ENCODE results near the gene SFTPA1. TPM values are rescaled to one million over a fixed set of nuclear protein-coding genes. Genes with fewer than 3 reads are reported as not detected.

SFTPA1 gene
- total and polyA plus RNA-seq, 9 of the 15 experiments (the other 6 are each of a cell fraction or from before 2014, with no cell fraction given): 0.04 to 3.5 (median 0.08) TPM; not detected in 5

DNA sequence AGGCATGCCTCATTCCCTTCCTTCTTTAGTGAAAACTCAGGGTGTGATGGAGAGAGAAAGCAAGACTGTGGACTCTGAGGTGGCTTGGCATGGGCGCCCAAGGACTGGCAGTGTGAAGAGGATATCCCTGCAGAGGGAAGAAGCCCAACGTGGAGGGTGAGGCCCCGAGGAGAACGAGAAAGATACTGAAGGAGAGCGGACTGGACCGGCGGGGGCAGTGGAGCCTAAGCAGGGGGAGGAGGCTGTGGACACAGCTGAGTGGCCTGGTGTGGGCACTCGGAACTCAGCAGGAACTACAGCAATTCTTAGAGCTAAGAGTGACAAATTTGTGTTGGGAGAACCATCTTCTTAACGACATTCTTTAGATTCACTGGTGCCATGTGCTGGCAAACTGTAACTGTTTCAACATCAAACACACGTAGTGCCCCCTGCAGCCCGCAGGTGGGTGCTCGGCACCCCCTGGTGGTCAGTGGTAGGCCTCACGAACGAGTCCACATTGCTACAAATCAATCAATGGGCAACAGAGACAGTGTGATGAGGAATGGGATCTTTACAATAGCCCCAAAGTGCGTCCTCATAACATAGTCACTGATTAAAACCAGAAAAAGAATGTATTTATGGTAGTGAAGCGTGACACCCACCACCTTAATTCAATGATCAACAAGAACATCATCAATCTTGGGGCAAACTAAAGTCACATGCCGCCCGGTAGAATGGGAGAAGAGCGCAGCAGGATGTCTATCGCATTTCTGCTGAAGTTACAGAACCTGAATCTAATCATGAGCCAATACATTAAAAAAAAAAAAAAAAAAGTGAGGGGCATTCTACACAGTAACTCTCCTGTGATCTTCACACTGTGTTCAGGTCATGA is 2.0 kb upstream of the SFTPA1 start:
- intact Hi-C loops (cut with micrococcal nuclease) (loop anchor here (2.0 kb wide), 2 partner anchors 46 to 72 kb away; no protein-coding TSS in a partner anchor), in situ Hi-C loops (cut with MboI) (no loop called here)
- no peak overlapping the region for H3K9ac ChIP-seq (ENCODE audit: insufficient read depth in 1 of 2, low read depth in 2 of 2, low read length in 2 of 2)
- no peak overlapping the region for H2AFZ ChIP-seq (ENCODE audit: low read depth, low read length)
- no peaks in the 10 kb centered on the region for H3K79me2 ChIP-seq (ENCODE audit: control insufficient read depth, insufficient read depth, low read length)
- 7% methylated on average over 20 of the region's 20 CpGs for WGBS (ENCODE audit: insufficient coverage, low coverage, missing lambda C conversion rate)
- H4K20me1 ChIP-seq (replicated peaks; ENCODE audit: control insufficient read depth, insufficient read depth, low read length): no peaks in the 10 kb centered on the region
- ChIA-PET CTCF (ENCODE audit: low intra/inter-chr PET ratio) (interaction anchor here (0.7 to 1.6 kb wide), 2 partner anchors 71 to 234 kb away, joined by 3 to 5 read pairs; no protein-coding TSS in a partner anchor), POLR2A (no interaction called here)
- H3K4me3 ChIP-seq: no peak overlapping the region
- no peaks in the 10 kb centered on the region for H3K36me3 ChIP-seq (ENCODE audit: control insufficient read depth, insufficient read depth, low read length)
- peak; percentile 56 to 70 (median 66) for DNase-seq (ENCODE audit: extremely low read depth in 1 of 4, low spot score in 3 of 4)
- peaks cover 0 to 32% of the 10 kb centered on the region in 2 experiments; a peak in 4 of 5 replicates for H3K27me3 ChIP-seq (ENCODE audit: control insufficient read depth in 2 of 2, insufficient read depth in 2 of 2, low read length in 2 of 2)
- no peak overlapping the region for H3K27ac ChIP-seq (ENCODE audit: extremely low read depth, low read depth, low read length)
- no peak overlapping the region for H3K4me2 ChIP-seq (ENCODE audit: insufficient read depth, low read length)
- peak; percentile 73 for FAIRE-seq
- no TSS peak for BruUV-seq (replicated peaks)
- no peaks in the 10 kb centered on the region for H3K4me1 ChIP-seq (replicated peaks in 1 of 2; ENCODE audit: control insufficient read depth in 2 of 2, insufficient read depth in 2 of 2, low read length in 2 of 2)
- ATAC-seq: peak; percentile 92
- H3K9me1 ChIP-seq (ENCODE audit: control insufficient read depth, insufficient read depth, low read length): no peaks in the 10 kb centered on the region
- H3K9me3 ChIP-seq (replicated peaks; ENCODE audit: control insufficient read depth, insufficient read depth, low read depth, low read length): no peaks in the 10 kb centered on the region
- TF ChIP-seq REST (IDR thresholded peaks at IDR 0.05; ENCODE audit: borderline replicate concordance) (peak; percentile 83; the same call in 1 of the 2 replicates), REST (CRISPR knock-in tag; IDR thresholded peaks at IDR 0.05; ENCODE audit: low read depth) (no peak), CTCFL (IDR thresholded peaks at IDR 0.05; ENCODE audit: borderline replicate concordance, insufficient read depth, low read depth, low read length, poor library complexity, severe bottlenecking) (peak; percentile 39), HLTF (IDR thresholded peaks at IDR 0.05) (no peak), MEIS2 (IDR thresholded peaks at IDR 0.05; ENCODE audit: partially characterized antibody) (peak; percentile 66), SMC3 (conservative IDR thresholded peaks at IDR 0.05; ENCODE audit: insufficient read depth, low read depth, low read length) (peak; percentile 88), GTF2A2 (tag; IDR thresholded peaks at IDR 0.05) (no peak), ELF1 (tag; IDR thresholded peaks at IDR 0.05) (no peak)
- TF ChIP-seq, protein P1, sequence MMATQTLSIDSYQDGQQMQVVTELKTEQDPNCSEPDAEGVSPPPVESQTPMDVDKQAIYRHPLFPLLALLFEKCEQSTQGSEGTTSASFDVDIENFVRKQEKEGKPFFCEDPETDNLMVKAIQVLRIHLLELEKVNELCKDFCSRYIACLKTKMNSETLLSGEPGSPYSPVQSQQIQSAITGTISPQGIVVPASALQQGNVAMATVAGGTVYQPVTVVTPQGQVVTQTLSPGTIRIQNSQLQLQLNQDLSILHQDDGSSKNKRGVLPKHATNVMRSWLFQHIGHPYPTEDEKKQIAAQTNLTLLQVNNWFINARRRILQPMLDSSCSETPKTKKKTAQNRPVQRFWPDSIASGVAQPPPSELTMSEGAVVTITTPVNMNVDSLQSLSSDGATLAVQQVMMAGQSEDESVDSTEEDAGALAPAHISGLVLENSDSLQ (IDR thresholded peaks at IDR 0.05): 0 out of 2 replicates have a peak, but pooled peaks have one; percentile 30

Data from K562 (cell line).